Suprapubic skin (tissue), 4 donors: Measurements from ENCODE around the gene SLC16A10.

Experiments used
- EP300 ChIP-seq: sonication (generic); formaldehyde crosslinking; IDR thresholded peaks from one replicate; pipeline ENCODE4 v1.6.1; 2017; ENCODE audit warnings: antibody characterized with exemption
- POLR2A ChIP-seq, 2 donors: fragments of 450-650 bp; IDR thresholded peaks; one replicate each; pipeline ENCODE4 v1.6.1; 2017; ENCODE audit warnings: antibody characterized with exemption in 2 of 2, mild to moderate bottlenecking in 2 of 2, moderate library complexity in 2 of 2
- POLR2AphosphoS5 ChIP-seq, 3 donors: sonication (generic); formaldehyde crosslinking; IDR thresholded peaks; one replicate each; pipeline ENCODE4 v1.6.1; 2017; ENCODE audit warnings: antibody characterized with exemption in 3 of 3
- TF ChIP-seq, protein P1 (sequence below), 2 donors: fragments of 200-600 bp in 1 of 2; fragments of 450-650 bp in 1 of 2; sonication (generic) in 1 of 2; IDR thresholded peaks; one replicate each; pipeline ENCODE4 v1.5.1; 2016 to 2019; ENCODE audit warnings: antibody characterized with exemption in 2 of 2, mild to moderate bottlenecking in 1 of 2, moderate library complexity in 1 of 2

DNA sequence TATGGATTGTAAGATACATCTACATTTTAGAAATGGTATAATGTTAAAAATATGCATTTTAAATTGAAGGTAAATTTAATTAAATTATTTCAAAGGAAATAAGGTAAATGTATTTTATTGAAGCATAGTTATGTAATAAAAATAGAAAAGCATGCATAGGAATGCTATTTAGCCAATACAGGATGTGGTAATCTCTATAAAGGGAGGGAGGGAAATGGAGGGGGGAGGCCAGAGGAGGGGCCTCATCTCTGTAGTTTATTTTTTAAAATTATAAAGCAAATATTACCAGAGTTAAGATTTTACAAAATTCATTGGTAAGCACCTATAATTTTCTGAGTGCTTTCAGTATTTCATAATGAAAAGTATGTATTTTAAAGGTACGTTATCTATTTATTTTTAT, 27.2 kb downstream of the SLC16A10 start:
- TF ChIP-seq, protein P1, sequence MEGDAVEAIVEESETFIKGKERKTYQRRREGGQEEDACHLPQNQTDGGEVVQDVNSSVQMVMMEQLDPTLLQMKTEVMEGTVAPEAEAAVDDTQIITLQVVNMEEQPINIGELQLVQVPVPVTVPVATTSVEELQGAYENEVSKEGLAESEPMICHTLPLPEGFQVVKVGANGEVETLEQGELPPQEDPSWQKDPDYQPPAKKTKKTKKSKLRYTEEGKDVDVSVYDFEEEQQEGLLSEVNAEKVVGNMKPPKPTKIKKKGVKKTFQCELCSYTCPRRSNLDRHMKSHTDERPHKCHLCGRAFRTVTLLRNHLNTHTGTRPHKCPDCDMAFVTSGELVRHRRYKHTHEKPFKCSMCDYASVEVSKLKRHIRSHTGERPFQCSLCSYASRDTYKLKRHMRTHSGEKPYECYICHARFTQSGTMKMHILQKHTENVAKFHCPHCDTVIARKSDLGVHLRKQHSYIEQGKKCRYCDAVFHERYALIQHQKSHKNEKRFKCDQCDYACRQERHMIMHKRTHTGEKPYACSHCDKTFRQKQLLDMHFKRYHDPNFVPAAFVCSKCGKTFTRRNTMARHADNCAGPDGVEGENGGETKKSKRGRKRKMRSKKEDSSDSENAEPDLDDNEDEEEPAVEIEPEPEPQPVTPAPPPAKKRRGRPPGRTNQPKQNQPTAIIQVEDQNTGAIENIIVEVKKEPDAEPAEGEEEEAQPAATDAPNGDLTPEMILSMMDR (IDR thresholded peaks at IDR 0.05): no peak
- no peak for TF ChIP-seq POLR2AphosphoS5 (IDR thresholded peaks at IDR 0.05)
- TF ChIP-seq POLR2A (IDR thresholded peaks at IDR 0.05): no peak
- TF ChIP-seq EP300: no peak
